Neuron (in vitro differentiated cells): ENCODE data around the gene OR13C4.

Experiments used
- H2AFZ ChIP-seq: one replicate; pipeline ENCODE4 v1.6.1; 2013; ENCODE audit warnings: low read depth, mild to moderate bottlenecking, inconsistent platforms, low read length, moderate library complexity
- H3K27me3 ChIP-seq: one replicate; pipeline ENCODE4 v1.6.1; 2013; ENCODE audit warnings: low read length; ENCODE audit not compliant: insufficient read depth
- H3K36me3 ChIP-seq: one replicate; pipeline ENCODE4 v1.6.1; 2013; ENCODE audit warnings: low read length; ENCODE audit not compliant: insufficient read depth
- H3K4me1 ChIP-seq: one replicate; pipeline ENCODE4 v1.6.1; 2013; ENCODE audit warnings: low read length; ENCODE audit not compliant: insufficient read depth
- H3K4me3 ChIP-seq: 2 replicates; pipeline ENCODE4 v1.5.1; 2013; ENCODE audit warnings: mild to moderate bottlenecking, low read length, moderate library complexity
- H3K9me3 ChIP-seq: one replicate; pipeline ENCODE4 v1.6.1; 2013; ENCODE audit warnings: low read length

The OR13C4 gene

GRCh38 chr9:104503963-104504362 is 23.0 kb downstream of the OR13C4 start, which contains the start of gene OR13F1:
Gene OR13F1 (plus strand): TSS chr9:104504263. CDS start chr9:104504263, 0 bp downstream.
- Histone ChIP-seq H3K4me1 (no peaks in the 10 kb centered on the region), H3K36me3 (no peaks in the 10 kb centered on the region), H3K4me3 (no peak within 1 kb of the TSS), H2AFZ (no peak within 1 kb of the TSS), H3K27me3 (no peaks in the 10 kb centered on the region), H3K9me3 (no peaks in the 10 kb centered on the region)

GRCh38 chr9:104503440-104503839 is 23.6 kb downstream of the OR13C4 start:
- Histone ChIP-seq H3K4me3 (no peak overlapping the region), H3K9me3 (no peaks in the 10 kb centered on the region), H2AFZ (no peak overlapping the region), H3K4me1 (no peaks in the 10 kb centered on the region), H3K27me3 (no peaks in the 10 kb centered on the region), H3K36me3 (no peaks in the 10 kb centered on the region)

- no peak overlapping the region for H2AFZ ChIP-seq
- H3K27me3 ChIP-seq, result no peaks in the 10 kb centered on the region
- no peak overlapping the region for H3K4me3 ChIP-seq
- no peaks in the 10 kb centered on the region for H3K9me3 ChIP-seq
- no peaks in the 10 kb centered on the region for H3K4me1 ChIP-seq
- H3K36me3 ChIP-seq, result no peaks in the 10 kb centered on the region
Observed at GRCh38 chr9:104494808-104495207, 32.2 kb downstream of the OR13C4 start.

GRCh38 chr9:104485014-104485413 is 42.0 kb downstream of the OR13C4 start:
- Histone ChIP-seq H3K4me3 (no peak overlapping the region), H3K36me3 (no peaks in the 10 kb centered on the region), H3K9me3 (no peaks in the 10 kb centered on the region), H3K4me1 (no peaks in the 10 kb centered on the region), H3K27me3 (no peaks in the 10 kb centered on the region), H2AFZ (no peak overlapping the region)

GRCh38 chr9:104482921-104483570 is 44.0 kb downstream of the OR13C4 start:
- H3K9me3 ChIP-seq, result no peaks in the 10 kb centered on the region
- no peaks in the 10 kb centered on the region for H3K36me3 ChIP-seq
- H3K4me1 ChIP-seq, result no peaks in the 10 kb centered on the region
- no peak overlapping the region for H2AFZ ChIP-seq
- no peak overlapping the region for H3K4me3 ChIP-seq
- no peaks in the 10 kb centered on the region for H3K27me3 ChIP-seq
